SW480 (cell line): ENCODE measurements around the gene OR4D11.

ENCODE experiments used
- DNase-seq: peaks from one replicate; pipeline ENCODE4 v3.0.0-alpha.2; 2016; ENCODE audit warnings: low spot score

Gene OR4D11

DNA sequence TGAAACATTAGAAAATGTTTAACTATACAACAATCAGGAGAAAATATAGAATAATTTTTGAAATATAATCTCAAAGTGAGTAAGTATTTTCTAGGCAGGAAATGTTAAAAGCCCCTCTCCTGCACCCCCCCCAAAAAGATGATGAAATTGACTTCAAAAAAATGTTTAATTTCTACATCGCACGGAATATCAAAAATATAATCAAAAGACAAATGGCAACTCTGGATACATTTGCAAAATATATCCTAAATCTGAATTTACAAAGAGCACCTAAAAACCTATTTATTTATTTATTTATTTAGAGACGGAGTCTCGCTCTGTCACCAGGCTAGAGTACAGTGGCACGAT lies 44.9 kb downstream of the OR4D11 start:
- no peak for DNase-seq

DNA sequence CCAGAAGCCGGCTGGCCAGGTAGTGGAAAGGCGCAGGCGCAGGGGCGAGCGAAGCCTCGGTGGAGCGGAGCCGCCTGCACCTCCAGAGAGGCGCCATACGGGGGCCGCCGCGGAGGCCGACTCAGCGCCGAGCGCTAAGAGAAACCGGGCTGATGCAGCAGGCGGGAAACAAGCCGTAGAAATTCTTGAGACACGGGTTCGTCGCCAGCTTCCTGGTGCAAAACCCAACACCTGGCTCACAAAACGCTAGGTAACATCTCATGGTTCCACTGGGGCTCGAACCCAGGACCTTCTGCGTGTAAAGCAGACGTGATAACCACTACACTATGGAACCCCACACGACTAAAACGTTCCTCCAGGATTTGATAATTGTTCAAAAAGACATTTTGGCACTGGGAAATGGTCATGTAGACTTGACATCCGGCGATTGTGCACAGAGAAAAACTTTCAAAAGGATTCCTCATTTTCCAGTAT lies 47.0 kb downstream of the OR4D11 start:
- peak; percentile 96 for DNase-seq

DNA sequence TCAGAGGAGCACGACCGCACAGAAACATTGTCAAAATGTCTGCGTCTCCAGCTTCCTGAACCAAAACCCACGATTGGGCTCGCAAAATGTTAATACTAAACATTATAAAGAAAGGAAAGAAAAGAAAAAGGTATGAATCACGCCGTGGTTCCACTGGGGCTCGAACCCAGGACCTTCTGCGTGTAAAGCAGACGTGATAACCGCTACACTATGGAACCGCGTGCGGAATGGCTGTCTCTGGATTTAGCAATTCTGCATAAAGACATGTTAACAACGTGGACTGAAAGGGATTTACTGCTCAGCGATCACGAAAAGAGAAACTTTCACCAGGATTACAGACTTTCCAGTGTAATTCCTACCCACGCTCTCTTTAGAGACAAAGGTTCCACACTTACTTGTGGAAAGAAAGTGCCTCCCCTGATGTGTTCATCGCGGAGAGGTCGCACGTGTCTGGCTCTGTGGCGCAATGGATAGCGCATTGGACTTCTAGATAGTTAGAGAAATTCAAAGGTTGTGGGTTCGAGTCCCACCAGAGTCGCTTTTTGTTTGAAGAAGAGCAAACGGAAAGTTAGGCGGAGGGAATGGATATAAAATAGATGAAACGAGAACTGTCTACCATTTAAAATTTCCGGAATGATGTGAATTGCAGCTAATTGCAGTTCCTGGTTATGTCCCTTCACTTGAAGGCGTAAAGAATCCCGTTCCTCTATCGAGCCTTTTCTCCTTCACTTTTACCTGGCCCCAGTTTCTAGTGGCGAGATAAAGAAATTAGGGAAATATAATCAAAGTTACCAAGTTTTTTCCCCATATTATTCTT lies 47.7 kb downstream of the OR4D11 start:
- peak; percentile 86 for DNase-seq

DNA sequence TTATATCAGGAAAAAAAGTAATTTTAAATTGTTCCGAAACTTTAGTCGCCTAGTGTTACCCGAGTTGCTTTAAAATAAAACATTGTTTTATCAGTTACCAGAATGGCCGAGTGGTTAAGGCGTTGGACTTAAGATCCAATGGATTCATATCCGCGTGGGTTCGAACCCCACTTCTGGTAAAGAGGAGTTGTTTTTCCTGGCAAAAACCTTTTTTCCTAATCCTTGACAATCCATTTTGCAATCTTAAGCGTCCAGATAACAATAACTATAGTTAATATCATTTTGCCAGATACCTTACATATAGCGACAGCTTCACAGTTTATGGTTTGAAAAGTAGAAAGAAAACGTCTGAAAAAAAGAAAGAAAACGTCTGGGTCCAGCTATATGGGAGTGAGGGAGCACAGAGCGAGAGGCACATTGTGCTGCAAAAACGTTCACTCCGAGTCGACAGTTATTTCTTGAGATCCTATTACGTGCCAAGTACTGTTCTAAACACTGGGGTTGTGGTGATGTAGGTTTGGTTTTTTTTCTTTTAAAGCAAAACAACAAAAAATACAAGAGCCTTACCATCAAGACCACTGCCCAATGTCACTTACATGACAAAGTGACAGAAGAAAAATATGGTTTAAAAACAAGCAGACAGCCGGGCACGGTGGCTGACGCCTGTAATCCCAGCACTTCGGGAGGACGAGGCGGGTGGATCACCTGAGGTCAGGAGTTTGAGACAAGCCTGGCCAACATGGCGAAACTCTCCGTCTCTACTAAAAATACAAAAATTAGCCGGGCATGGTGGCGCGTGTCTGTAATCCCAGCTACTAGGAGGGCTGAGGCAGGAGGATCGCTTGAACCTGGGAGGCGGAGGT lies 48.5 kb downstream of the OR4D11 start:
- no peak for DNase-seq

DNA sequence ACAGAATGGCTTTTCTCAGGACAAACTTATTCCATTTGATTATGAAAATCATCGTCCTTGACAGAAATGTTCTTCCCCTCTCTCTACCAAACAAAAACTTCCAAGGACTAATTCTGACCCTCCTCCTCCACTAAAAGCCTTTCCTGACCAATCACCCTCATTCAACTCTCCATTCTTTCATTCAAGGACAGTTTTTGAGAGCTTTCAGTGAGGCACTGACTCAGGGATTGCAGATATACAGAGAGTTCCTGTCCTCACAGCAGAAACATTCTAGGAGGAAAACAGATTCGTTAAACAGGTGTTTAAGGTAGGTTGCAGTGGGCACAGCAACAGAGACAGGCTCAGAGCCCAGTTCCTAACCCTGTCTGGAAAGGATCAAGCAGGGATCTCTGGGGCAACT lies 49.5 kb downstream of the OR4D11 start:
- DNase-seq, result no peak

DNA sequence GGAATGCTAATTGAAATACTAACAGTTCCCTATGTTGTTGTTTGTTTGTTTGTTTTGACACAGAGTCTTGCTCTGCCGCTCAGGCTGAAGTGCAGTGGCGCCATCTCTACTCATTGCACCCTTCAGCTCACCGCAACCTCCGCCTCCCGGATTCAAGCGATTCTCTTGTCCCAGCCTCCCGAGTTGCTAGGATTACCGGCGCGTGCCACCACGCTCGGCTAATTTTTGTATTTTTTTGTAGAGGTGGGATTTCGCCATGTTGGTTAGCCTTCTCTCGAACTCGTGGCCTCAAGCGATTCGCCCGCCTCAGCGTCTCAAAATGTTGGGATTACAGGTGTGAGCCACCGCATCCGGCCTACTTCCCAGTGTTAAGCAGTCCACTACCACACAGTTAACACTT lies 49.9 kb downstream of the OR4D11 start:
- DNase-seq, result no peak
